Activated CD4-positive, alpha-beta T cell treated with anti-CD3 and anti-CD28 coated beads for 36 hours (primary cell): ENCODE data around the gene SLC26A1. TPM values are rescaled to one million over a fixed set of nuclear protein-coding genes. Genes with fewer than 3 reads are reported as not detected.

Source experiments
- ATAC-seq: fragments of 200-7000 bp; cut with Tn5 transposase; one replicate; pipeline ENCODE4 v1.10.0; 2021; ENCODE audit warnings: mild to moderate bottlenecking, moderate library complexity
- CTCF ChIA-PET: fragments of 350-600 bp; sonication (Branson Sonifier 250); formaldehyde crosslinking; loops from one replicate; lab custom pipeline; 2021; ENCODE audit warnings: antibody characterized with exemption; lab: Charles Lee
- POLR2A ChIA-PET: fragments of 350-600 bp; sonication (Branson Sonifier 250); formaldehyde crosslinking; loops from one replicate; lab custom pipeline; 2021; ENCODE audit warnings: antibody characterized with exemption, inconsistent platforms; lab: Charles Lee
- DNase-seq: peaks from one replicate; pipeline ENCODE4 v3.0.0-alpha.2; 2020
- H3K27ac Mint-ChIP-seq: one replicate; pipeline ENCODE4 v1.8.0; 2021; ENCODE audit warnings: mixed read lengths
- H3K27me3 Mint-ChIP-seq: one replicate; pipeline ENCODE4 v1.8.0; 2021; ENCODE audit warnings: mixed read lengths
- H3K36me3 Mint-ChIP-seq: one replicate; pipeline ENCODE4 v1.8.0; 2021; ENCODE audit warnings: low read depth, mixed read lengths
- H3K4me1 Mint-ChIP-seq: one replicate; pipeline ENCODE4 v1.8.0; 2021; ENCODE audit warnings: mixed read lengths
- H3K4me3 Mint-ChIP-seq: one replicate; pipeline ENCODE4 v1.8.0; 2021; ENCODE audit warnings: mild to moderate bottlenecking, moderate library complexity, mixed read lengths
- H3K9me3 Mint-ChIP-seq: one replicate; pipeline ENCODE4 v1.8.0; 2021; ENCODE audit warnings: low read depth, mixed read lengths
- intact Hi-C, 2 experiments: fragments of 100-400 bp; cut with DNase I in 1 of 2; cut with micrococcal nuclease in 1 of 2; formaldehyde crosslinking; loops; one replicate each; pipeline versions ENCODE4 v1.14.2 to v1.15.1; 2022 to 2024; cut with DNase I, micrococcal nuclease
- total RNA-seq, 2 experiments: library from RNA; stranded (reverse); gene quantifications; one replicate each; pipeline ENCODE4 v1.2.3, GENCODE V29; 2021

SLC26A1 gene
- total RNA-seq, 2 experiments from 2014 or later, result 0.21 to 0.43 TPM

- H3K27me3 Mint-ChIP-seq, result no peaks in the 10 kb centered on the region
- CTCF ChIA-PET, result no interaction called here
- intact Hi-C loops, result no loop called here
- peaks cover 2% of the 10 kb centered on the region for H3K36me3 Mint-ChIP-seq
- no peaks in the 10 kb centered on the region for H3K9me3 Mint-ChIP-seq
- no peak for ATAC-seq
- H3K4me1 Mint-ChIP-seq, result no peaks in the 10 kb centered on the region
- no peak for DNase-seq
- no peak overlapping the region for H3K4me3 Mint-ChIP-seq
- POLR2A ChIA-PET, result no interaction called here
- no peak overlapping the region for H3K27ac Mint-ChIP-seq
Observed at GRCh38 chr4:991451-992296, 1.5 kb downstream of the SLC26A1 start.

DNA sequence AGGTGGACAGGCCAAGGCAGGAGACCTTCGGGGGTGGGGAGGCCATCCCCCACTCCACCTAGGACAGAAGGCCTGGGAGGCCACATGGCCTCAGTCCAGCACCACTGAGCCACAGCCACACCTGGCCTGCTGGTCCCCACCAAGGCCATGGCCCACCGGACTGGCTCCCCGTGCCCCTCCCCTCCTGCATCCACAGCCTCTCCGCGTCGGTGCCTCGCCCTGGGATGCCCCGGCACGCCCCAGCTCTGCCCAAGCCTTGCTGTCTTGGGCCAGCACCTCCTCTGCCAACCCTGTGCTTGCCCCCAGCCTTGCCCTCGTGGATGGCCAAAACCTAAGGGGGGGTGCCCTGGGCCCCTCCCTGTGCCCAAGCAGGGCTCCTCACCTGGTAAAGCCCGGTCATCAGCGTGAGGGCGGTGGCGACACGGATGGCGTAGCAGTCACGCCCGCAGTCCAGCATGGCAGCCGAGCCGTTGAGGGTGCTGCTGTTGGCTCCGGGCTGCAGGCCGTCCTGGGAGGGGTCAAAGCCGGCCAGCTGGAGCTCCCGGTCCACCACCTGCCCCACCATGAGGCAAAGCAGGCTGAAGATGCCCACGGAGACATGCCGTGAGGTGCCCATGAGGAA, 2.3 kb downstream of the SLC26A1 start:
- intact Hi-C loops, result no loop called here
- ATAC-seq, result no peak
- CTCF ChIA-PET, result no interaction called here
- Mint-ChIP-seq H3K9me3 (no peaks in the 10 kb centered on the region), H3K36me3 (peaks cover 2% of the 10 kb centered on the region), H3K4me1 (peaks cover 3% of the 10 kb centered on the region), H3K27ac (no peak overlapping the region), H3K4me3 (no peak overlapping the region), H3K27me3 (no peaks in the 10 kb centered on the region)
- POLR2A ChIA-PET, result no interaction called here
- no peak for DNase-seq

DNA sequence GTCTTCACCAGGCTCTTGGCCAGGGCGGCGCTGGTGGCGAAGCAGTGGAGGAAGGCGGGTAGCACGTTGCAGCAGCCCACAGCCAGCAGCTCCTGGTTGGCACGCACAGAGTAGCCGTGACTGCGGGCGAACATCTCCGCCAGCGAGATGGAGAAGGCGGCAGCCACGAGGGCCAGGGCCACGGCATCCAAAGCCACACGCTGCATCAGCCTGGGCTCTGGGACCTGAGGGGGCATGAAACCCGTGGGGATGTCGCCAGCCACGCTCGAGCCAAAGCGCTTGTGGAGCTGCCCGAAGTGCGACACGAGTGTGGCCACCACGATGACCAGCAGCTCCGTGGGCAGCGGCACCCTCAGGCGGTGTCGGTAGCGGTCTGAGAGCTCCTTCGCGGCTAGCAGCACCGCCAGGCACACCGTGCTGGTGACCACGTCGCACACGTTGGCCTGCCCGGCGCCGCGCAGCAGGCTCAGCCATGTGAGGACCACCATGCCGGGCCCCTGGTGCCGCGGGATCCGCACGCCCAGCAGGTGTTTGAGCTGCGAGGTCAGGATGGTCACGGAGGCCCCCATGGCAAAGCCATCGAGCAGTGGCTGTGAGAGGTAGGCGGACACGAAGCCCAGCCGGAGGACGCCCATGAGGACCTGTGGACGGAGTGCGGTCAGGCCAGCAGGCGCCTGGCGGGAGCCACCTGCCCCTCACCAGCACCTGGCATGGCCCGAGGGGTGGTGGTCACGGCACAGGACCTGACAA, 3.3 kb downstream of the SLC26A1 start:
- Mint-ChIP-seq H3K9me3 (no peaks in the 10 kb centered on the region), H3K4me1 (peaks cover 11% of the 10 kb centered on the region), H3K4me3 (no peak overlapping the region), H3K36me3 (peaks cover 2% of the 10 kb centered on the region), H3K27ac (no peak overlapping the region), H3K27me3 (no peaks in the 10 kb centered on the region)
- intact Hi-C loops, result loop anchor here in 1 of 2 experiments (5.0 kb wide), 2 partner anchors 58 to 248 kb away; partner anchors contain the start of genes GAK and TMEM175
- ChIA-PET POLR2A (no interaction called here), CTCF (no interaction called here)
- ATAC-seq (no peak), DNase-seq (no peak)

- Mint-ChIP-seq H3K4me1 (peaks cover 13% of the 10 kb centered on the region), H3K27ac (no peak overlapping the region), H3K36me3 (peaks cover 2% of the 10 kb centered on the region), H3K27me3 (no peaks in the 10 kb centered on the region), H3K9me3 (no peaks in the 10 kb centered on the region), H3K4me3 (no peak overlapping the region)
- CTCF ChIA-PET, result interaction anchor here (0.6 kb wide), 1 partner anchor 221 kb away, joined by 3 read pairs; no protein-coding TSS in a partner anchor
- ATAC-seq (no peak), DNase-seq (no peak)
- POLR2A ChIA-PET, result no interaction called here
- intact Hi-C loops, result loop anchor here in 1 of 2 experiments (5.0 kb wide), 2 partner anchors 57 to 247 kb away; partner anchors contain the start of genes GAK and TMEM175
Observed at GRCh38 chr4:988726-989721, 4.2 kb downstream of the SLC26A1 start.

- peak overlapping the region; percentile 74 for H3K4me3 Mint-ChIP-seq
- CTCF ChIA-PET, result interaction anchor here (0.5 to 1.6 kb wide), 7 partner anchors 58 to 290 kb away, joined by 3 to 5 read pairs (median 3); no protein-coding TSS in a partner anchor
- no peak for ATAC-seq
- no peak overlapping the region for H3K27ac Mint-ChIP-seq
- POLR2A ChIA-PET, result interaction anchor here (0.7 kb wide), 1 partner anchor 206 kb away, joined by 4 read pairs; no protein-coding TSS in a partner anchor
- H3K36me3 Mint-ChIP-seq, result peaks cover 2% of the 10 kb centered on the region
- no peaks in the 10 kb centered on the region for H3K9me3 Mint-ChIP-seq
- DNase-seq, result no peak
- no peaks in the 10 kb centered on the region for H3K27me3 Mint-ChIP-seq
- peaks cover 13% of the 10 kb centered on the region for H3K4me1 Mint-ChIP-seq
- intact Hi-C loops, result loop anchor here (2.0 to 5.0 kb wide), 5 partner anchors 56 to 385 kb away; partner anchors contain the start of genes GAK (in 1 of the 2) and TMEM175 (in 1 of the 2)
Observed at GRCh38 chr4:987624-988513, 5.3 kb downstream of the SLC26A1 start.

DNA sequence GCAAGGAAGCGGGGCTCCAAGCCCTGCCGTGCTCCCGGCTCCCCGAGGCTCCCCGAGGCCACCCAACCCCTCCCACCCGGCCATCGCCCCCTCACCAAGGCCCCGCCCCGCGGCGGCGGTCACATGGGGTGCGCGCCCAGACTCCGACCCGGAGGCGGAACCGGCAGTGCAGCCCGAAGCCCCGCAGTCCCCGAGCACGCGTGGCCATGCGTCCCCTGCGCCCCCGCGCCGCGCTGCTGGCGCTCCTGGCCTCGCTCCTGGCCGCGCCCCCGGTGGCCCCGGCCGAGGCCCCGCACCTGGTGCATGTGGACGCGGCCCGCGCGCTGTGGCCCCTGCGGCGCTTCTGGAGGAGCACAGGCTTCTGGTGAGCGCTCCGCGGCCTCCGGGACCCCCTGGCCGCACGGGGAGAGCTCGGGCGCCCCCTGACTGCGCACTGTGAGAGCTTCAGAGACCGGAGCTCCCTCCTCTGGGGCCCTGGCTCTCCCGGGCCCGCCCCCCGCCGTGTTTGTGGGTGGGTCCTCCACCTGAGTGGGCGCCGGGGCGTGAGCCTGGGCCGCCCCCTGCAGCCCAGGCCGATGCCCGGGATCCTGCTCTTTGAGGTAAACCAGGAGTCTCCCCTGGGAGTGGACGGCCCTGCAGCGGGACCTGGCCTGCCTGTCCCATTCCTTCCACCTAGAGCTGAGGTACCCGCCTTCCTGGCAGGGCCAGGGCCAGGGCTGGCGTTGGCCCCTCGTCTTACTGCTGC, 6.2 kb downstream of the SLC26A1 start, which contains the start of gene IDUA:
IDUA (plus strand) TSS at position 166 of the 745 bp plus-strand sequence; CDS start at position 207, 41 bp downstream.
- intact Hi-C loops, result loop anchor here (1.0 to 5.0 kb wide), 8 partner anchors 14 to 384 kb away; partner anchors contain the start of genes GAK (in 2 of the 2), TMEM175 (in 2 of the 2) and DGKQ (in 1 of the 2)
- Mint-ChIP-seq H3K4me3 (peak within 1 kb of the TSS; percentile 85), H3K27me3 (no peaks in the 10 kb centered on the region), H3K4me1 (peaks cover 13% of the 10 kb centered on the region), H3K36me3 (peaks cover 2% of the 10 kb centered on the region), H3K27ac (peak within 1 kb of the TSS; percentile 88), H3K9me3 (no peaks in the 10 kb centered on the region)
- ChIA-PET CTCF (interaction anchor here (0.5 to 1.6 kb wide), 6 partner anchors 58 to 290 kb away, joined by 3 to 5 read pairs (median 3); no protein-coding TSS in a partner anchor), POLR2A (interaction anchor here (0.6 to 0.7 kb wide), 3 partner anchors 10 to 231 kb away, joined by 3 to 4 read pairs (median 3); no protein-coding TSS in a partner anchor)
- DNase-seq, result peak; percentile 93
- peak; percentile 82 for ATAC-seq

DNA sequence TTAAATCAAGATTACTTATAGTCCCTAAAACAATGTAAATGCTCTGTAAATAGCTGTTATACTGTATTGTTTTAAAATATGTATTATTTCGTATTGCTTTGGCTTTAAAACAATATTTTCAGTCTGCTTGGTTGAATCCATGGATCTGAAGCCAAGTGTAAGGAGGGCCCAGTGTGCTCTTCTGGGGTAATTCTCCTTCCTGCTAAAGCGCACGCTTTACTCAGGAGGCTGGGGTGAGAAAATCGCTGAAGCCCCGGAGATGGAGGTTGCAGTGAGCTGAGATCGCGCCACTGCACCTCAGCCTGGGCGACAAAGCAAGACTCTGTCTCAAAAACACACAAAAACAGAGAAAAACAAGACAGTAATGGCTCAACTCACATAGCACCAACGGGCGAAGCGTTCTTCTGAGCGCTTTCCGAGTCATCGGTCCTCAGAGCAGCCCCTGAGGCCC, 6.8 kb downstream of the SLC26A1 start:
- intact Hi-C loops, result loop anchor here (1.0 to 5.0 kb wide), 8 partner anchors 13 to 384 kb away; partner anchors contain the start of genes GAK (in 2 of the 2), TMEM175 (in 2 of the 2) and DGKQ (in 1 of the 2)
- Mint-ChIP-seq H3K27me3 (no peaks in the 10 kb centered on the region), H3K9me3 (no peaks in the 10 kb centered on the region), H3K36me3 (peaks cover 2% of the 10 kb centered on the region), H3K27ac (peak overlapping the region; percentile 88), H3K4me1 (peaks cover 13% of the 10 kb centered on the region), H3K4me3 (peak overlapping the region; percentile 85)
- DNase-seq (no peak), ATAC-seq (peak; percentile 18)
- CTCF ChIA-PET, result interaction anchor here (1.0 to 1.6 kb wide), 2 partner anchors 90 to 291 kb away, joined by 4 to 5 read pairs; no protein-coding TSS in a partner anchor
- POLR2A ChIA-PET, result interaction anchor here (0.6 kb wide), 3 partner anchors 9 to 230 kb away, joined by 3 to 5 read pairs (median 3); no protein-coding TSS in a partner anchor

GRCh38 chr4:985123-985830, 7.9 kb downstream of the SLC26A1 start:
- H3K4me3 Mint-ChIP-seq, result peak overlapping the region; percentile 85
- no peaks in the 10 kb centered on the region for H3K36me3 Mint-ChIP-seq
- intact Hi-C loops, result loop anchor here (1.0 to 5.0 kb wide), 4 partner anchors 12 to 243 kb away; partner anchors contain the start of genes DGKQ (in 1 of the 2), GAK (in 1 of the 2) and TMEM175 (in 1 of the 2)
- peaks cover 13% of the 10 kb centered on the region for H3K4me1 Mint-ChIP-seq
- DNase-seq, result peak; percentile 87
- POLR2A ChIA-PET, result interaction anchor here (0.6 kb wide), 1 partner anchor 10 kb away, joined by 6 read pairs; no protein-coding TSS in a partner anchor
- H3K9me3 Mint-ChIP-seq, result no peaks in the 10 kb centered on the region
- ATAC-seq, result peak; percentile 76
- no peak overlapping the region for H3K27ac Mint-ChIP-seq
- CTCF ChIA-PET, result no interaction called here
- H3K27me3 Mint-ChIP-seq, result no peaks in the 10 kb centered on the region
